DMS53 (cell line): ENCODE data around the gene TENM4.

ENCODE experiments used
- DNase-seq: peaks from one replicate; lab custom pipeline; 2025; lab: John Stamatoyannopoulos, UW

The TENM4 gene

DNA sequence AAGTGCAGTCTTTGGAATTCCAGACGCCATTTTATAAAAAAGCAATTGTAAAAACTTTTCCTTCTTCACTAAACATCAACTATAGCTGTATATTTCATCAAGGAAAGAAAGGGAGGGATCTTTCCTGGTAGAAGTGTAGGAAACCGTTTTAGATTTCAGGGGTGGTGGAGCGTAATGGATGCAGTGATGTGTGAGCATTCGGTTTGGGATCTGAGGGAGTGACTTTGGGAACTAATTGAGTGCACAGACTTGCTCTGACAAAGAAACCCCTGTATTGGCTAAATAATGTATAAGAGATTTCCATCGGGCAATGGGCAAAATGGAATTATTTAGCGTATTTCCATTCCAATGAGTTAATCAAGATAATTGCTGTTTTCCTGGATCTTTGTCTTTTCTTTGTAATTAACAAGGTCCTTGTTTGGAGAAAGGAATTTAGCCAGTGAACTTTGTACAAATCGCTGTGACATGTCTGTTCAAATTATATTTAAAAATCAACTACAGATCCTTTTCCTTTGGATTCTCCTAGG is 741.2 kb downstream of the TENM4 start:
- DNase-seq, result no peak

DNA sequence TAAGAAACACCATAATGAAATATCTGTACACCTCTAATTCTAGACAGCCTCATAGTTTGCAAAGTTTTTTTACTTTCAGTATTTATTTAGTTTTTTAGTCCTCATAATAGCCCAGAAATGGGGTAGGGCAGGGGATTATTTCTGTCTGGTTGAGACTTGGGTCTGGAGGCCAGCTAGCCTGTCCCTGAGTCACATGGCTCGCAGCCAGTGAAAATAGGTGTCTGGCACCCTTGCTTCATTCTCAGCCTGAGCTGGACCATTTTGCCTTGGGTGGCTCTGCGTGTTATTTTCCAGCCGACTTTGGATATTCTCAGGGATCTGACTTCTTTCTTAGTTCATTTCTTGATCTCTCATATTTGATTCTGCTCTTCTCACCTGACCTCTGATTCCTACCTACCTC is 742.2 kb downstream of the TENM4 start:
- DNase-seq, result no peak

DNA sequence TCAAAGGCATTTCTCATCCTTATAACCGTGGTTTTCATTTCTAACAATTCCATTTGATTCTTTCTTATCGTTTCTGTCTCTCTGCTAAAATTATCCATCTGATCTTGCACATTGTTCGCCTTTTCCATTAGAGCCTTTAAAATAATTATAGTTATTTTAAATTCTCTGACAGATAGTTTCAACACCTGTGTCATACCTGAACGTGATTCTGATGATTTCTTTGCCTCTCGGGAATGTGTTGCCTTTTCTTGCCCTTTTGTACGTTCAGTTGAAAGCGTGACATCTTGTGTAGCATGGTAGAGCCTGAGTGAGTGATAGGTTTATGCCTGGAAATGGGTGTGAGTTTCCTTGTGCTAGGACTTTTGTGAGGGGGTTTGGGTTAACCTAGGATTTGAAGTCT is 744.7 kb downstream of the TENM4 start:
- no peak for DNase-seq

DNA sequence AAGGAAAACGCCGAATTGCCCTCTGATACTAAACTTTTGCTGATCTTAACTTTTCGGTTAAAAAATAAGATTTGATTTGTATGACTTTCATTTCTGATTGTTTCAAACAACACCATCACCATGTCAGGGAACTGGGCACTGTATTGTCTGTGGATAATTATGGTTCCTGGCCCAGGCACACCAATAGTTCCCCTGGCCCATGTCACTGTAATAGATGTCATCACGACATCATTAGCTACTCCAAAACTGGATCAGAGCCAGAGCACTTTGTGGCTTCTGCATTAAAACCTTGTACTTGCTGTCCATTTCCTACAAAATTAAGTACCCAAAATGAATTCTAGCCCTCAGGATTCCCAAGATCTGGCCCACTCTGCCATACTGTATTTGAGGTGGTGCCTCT is 746.7 kb downstream of the TENM4 start:
- DNase-seq, result peak; percentile 35

DNA sequence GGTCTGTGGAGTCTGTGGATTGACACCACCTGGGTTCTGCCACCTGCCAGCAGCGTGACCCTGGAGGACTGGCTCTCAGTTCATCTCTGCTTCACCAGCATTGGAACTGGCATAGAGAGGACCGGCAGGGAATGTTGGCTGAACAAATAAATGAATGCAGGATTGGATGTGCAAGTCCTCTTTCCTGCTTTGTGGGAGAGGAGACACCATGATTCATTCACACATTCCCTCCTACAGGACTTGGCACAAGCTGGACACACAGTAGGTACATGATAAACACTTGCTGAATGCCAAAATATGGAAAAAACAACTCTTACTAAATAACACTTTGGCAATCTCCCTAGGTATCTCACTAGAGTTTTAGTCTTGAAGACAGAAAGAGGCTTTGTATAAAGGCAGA is 749.6 kb downstream of the TENM4 start:
- DNase-seq, result peak; percentile 85

DNA sequence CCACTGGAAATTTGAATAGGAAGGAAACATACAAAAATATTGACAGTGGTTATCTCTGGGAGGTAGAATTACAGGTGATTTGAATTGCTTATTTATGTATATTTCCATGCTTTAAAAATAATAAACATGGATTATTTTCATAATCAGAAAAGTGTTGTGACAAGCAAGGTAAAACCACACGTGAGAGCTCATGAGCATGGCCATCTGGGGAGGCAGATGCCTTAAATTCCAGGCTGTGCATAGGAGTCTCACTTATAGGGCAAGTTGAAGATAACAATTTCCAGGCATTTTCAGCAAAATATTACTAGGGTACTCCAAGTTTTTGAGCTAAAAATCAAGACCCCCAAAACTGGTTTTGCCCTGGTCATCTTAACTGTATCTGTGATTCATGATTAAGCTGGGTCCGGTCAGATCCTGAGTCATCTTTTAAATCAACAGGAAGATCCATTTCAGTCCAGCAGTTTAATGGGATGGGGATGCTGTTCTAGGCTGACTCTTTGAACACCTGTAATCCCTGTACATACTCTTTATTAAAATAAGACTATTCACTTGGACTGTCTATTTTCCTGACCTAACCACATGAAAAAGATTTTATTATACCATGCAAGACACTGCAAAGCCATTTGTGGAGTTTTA is 750.4 kb downstream of the TENM4 start:
- DNase-seq, result peak; percentile 75

DNA sequence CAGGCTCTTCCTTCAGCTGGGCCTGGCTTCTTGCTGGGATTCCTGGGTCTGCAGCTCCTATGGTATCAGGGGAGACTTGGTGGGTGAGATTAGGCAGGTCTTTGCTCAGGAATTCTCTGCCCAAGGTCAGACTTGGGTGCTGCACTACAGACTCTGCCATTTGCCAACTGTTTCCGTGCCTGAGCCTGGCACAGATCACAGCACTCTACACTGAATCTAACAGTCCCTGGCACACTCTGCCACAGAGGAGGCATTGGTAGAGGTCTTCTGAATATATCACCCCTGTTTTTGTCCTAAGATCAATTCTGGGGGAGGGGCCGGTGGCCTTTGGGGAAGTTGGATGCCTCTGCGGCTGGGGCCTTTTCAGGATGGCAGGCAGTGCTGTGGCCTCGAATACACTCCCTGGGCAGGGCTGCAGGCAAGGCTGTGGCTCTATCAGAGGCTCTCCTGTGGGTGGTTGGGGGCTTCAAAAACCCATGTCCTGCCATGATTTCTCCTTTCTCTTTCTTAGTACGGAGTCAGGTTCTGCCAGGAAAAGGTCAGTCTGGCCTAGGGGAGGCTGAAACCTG is 751.2 kb downstream of the TENM4 start:
- no peak for DNase-seq

DNA sequence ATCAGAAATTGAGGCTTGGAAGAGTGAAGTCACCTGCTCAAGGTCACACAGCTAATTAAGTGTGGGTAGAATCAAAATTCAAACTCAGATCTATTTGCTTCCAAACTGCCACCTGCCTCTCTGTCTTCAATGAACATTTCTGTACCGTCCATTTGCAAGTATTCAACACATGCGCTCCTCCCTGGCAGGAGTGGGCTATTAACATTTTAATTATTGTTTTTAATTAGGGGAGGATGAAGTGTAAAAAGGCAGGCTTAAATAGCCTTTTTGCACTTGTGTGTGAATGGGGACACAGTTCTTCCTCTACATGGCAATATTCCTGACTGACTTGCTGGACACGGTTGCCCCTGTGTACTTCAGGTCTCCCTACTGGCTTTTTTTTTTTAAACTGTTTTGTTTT is 751.7 kb downstream of the TENM4 start:
- DNase-seq, result peak; percentile 45

DNA sequence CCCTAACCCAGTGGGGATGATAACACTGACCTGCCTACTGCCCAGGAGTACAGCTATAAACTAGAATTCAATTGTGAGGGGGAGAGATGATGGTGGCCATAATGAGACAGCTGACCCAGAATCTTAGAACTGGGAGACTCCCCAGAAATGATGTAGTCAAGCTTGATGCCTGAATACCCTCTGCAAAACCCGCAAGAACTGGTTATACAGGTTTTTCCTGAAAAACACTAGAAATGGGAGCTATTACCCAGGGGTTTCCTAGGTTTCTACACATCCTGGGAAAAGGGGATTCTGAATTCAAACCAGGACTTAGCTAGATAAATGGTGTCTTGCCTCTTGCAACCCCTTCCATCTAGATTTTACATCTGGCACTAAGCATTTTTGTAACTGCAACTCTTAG is 752.4 kb downstream of the TENM4 start:
- DNase-seq, result peak; percentile 98

DNA sequence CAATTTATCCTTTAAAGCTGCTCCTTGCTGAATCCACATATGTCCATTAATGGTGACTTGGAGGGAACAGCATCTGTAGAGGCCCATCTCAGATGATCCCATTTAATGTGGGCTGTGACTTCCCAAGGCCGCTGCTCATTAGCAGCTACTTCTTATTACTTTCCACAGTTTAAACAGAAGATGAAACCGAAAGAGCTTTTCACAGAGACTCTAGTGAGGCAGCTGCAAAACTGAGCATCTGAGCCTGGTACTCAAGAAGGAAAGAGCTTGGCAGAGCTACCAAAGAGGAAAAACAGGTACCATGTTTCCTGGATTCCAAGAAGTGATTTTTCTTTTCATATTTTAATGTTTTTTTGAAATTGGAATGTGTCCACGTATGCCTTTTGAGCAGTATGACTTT is 755.7 kb downstream of the TENM4 start:
- DNase-seq, result no peak

DNA sequence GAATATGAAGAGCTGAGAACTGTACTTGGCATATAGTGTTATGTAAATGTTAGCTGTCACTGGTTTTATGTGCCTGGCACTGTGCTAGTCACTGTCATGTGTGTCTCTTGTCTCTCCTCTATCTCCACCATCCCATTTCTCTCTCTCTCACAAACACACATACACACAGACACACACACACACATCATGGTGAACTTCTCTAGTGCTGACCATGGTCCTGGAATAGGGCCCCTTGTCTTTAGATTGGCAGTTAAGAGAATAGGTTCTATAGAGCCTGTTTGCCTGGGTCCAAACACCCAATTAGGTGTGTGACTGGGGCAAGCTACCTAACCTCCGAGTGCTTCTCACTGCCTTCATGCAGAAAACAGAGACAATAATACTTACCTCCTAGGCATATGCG is 756.5 kb downstream of the TENM4 start:
- no peak for DNase-seq

DNA sequence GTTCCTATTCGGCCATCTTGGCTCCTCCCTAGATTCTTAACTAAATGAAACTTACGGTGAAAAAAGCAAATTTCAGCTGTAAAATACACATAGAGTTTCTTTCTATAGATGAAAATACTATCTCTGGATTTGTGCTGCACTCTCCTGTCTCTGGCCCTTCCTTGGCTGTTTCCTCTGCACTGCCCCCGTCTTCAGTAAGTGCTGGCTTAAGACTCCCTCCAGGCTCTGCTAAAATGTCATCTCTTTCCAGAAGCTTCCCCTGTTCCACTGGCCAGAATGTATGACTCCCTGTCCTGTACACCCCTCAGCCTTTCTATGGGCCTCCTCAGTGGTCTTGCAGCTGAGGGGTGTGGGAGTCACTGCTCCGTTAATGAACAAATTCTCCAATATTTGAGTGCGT is 757.1 kb downstream of the TENM4 start:
- no peak for DNase-seq

DNA sequence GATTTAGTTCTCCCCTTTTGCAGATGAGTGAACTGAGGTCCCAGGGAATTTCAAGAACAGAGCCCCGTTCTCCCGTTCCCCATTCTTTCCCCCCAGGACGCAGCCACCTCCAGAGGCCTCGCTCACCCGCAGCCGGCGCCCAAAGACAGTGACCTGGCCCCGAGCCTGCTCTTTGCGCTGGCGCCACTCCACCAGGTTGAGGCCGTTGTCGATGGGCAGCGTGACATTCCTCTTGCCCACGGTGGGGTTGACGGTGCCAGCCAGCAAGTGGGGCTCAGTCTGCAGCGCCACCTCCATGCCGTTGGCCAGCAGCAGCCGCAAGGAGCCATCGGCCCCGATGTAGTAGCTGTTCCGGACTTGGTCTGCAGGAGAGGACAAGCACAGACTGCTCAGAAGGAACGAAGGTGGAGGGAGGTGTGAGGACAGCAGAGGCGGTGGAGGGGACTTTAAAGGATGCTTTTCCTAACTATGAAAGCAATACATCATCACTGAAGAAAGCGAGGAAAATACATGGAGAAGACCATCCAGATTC is 764.7 kb downstream of the TENM4 start:
- DNase-seq, result no peak

DNA sequence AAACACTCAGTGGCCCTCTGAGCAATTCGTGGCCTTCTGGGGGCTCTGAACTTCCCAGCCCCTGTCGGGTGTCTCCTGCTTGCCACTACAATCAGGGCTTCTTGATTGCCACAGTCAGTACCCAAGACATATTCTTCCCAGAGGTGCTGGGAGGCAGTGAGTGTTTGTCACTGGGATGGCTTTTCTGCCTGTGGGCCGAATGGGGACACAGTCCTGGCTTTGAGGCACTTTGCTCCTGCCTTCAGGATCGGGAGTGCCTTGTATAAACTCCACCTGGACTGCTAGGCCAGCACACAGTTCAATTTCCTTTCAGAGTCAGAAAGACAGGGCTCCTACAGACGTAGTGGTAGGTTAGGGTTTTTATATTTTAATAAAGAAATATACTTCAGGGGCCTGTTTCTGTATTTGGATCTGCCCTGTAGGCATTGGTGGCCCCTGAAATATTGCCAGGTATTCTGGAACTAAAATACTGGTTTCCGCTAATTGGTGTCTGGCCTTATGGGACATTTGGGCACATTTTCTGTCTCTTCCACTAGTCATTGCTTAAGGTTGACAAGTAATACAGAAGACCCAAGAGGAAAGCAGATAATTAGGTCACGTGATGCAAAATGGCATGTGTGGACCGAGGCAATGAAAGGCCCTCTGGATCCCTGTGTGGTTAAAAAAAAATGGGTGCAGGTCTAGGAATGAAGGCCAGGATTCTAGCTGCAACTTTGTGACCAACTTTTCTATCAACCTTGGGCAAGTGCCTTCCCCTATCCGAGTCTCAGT is 767.8 kb downstream of the TENM4 start:
- DNase-seq, result no peak

DNA sequence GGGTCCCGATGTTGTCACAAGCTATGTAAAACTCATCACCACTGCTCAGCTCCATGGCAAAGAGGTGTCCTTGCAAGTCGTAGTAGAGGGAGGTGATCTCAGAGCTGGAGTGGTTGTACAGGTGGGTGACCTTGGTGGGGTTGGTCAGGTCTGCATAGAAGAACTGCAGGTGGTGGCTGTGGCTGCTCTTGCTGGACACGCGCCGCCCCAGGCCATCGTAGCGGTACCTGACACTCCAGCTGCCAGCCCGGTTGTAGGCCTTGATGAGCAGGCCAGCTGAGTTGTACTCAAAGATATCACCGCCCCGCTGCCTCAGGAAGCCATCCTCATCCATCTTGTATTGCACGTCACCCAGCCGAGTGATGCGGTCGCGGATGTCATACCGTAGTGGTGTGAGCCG is 771.6 kb downstream of the TENM4 start:
- no peak for DNase-seq

DNA sequence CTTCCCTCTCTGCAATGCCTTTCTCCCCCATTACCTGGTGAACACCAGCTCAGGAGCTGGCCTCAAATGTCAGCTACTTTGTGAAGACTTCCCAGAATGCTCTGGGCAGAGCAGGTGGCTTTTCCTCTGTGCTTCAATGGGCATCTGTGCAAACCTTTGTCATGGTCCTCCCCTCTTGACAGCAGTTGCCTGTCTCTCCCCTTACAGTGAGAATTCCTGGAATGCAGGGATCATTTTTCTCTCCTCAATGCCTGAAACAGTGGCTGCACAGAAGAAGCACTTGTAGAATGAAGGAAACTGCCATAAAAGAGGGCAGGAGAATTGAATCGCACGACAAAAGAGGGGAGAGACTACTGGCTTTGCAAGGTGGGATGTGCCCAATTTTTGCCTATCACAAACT is 773.4 kb downstream of the TENM4 start:
- DNase-seq, result no peak

DNA sequence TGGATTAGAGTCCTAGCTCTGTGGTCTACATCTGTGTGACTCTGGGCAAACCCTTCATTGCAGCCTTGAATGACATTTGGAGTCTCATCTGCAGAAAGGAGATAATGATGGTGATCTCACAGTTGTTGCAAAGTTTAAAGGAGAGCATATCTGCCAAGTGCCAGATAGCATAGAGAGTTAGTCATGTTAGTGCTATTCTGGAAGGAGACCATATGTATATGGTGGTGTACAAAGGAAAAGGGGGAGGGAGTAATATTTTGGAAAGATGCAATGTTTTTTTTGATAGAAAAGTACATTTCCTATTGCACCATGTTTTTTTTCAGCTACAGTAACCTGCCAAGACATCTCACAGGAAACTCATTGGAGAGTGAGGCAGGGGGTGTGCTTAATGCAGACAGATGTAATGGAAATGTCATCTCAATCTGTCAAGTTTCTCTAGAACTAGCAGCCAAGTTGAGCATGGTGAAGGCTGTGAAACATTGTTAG is 774.1 kb downstream of the TENM4 start:
- no peak for DNase-seq

DNA sequence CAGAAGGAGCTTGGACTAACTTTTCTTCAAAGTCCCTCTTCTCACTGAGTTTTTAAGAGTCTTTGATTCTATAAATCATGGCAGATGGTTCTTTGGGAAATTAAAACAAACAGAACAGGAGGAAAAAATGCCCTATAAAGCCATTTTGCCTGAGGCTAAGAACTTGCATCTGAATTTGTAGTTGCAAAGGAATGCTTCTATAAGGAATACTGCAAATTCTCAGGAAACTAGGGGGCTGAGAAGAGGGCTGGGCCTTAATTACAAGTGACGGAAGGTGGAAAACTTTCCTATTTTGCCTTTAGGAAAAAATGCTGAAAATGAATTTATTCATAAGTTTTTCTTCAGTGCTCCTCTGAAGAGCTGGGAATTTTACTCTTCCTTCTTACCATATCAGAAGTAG is 776.2 kb downstream of the TENM4 start:
- no peak for DNase-seq

DNA sequence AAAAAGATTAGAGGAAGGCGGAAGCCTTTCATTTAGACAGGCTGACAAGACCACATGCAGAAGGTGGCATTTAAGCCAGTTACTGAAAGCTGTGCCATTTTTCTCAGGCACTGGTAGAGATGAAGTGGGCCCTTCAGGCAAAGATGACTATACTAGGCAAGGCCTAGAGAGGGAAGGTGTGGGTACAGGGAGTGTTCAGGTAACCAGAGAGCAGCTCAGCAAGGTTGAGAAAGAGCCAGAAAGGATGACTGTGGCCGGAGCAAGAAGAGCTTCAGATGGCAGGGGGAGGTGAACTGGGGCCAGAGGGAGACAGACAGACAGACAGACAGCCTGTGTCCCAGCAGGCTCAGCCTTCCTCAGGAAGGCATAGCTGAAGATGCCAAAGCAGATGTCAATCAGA is 778.0 kb downstream of the TENM4 start:
- no peak for DNase-seq

DNA sequence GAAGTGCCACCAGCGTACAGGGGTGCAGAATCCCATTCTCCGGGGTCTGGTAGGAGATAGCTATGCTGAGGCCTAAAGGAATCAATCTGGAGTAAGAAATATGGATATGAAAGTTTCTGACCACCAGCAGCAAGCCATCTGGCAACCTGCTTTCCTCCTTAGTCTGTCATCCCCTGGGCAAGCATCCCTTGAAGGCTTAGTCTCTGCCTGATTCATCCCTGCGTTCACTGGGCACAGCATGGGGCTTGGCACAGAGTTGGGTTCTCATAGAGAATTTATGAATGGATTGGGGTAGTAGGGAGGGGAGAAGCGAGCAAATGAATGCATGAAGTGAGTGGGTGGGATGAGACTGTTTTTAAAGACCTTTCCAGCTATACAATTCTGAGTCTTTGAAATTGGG is 780.4 kb downstream of the TENM4 start:
- DNase-seq, result no peak

DNA sequence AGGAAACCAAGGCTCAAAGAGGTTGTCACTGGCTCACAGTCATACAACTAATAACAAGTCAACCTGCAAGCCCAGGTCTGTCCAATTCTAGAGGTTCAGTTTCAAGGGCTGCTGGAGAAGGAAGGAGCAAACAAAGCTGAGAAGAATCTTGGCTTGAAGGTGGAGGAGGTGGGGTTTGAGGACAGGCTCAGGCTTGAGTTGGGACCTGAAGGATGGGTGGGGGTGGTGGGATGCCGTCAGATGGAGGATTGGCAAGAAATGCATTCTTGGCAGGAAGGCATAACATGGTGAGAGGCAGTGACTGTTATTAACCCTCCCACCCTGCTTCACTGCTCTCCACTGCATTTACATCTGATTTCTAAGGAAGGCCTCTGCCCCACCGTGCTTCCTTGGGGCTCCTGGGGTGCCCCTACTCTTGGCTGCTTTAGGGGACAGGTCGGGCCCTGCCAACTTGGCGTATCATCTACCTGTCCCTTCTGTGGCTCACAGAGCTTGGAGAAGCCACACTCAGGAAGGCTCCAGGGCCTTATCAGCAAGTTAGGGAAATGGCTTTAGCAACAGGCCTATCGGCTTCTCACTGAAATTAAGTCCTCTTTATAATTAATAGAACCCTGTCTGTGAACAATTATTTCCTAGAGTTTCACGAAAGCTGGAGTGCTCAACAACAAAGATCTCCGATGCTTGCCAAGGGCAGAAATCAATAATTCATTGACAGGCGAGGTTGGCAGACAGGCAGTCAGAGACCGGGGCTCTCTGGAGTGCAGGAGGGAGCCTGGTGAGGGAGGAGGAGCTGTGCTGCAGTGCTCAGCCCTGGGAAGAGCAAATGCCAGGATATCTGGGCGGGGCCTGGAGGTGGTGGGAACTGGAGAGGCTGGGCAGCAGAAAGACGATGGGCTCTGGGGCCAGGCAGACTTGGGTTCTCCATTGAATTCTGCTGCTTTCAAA is 781.2 kb downstream of the TENM4 start:
- no peak for DNase-seq
